Omental fat pad (tissue), 4 donors: ENCODE results near the gene MOB3B. TPM values are rescaled to one million over a fixed set of nuclear protein-coding genes. Genes with fewer than 3 reads are reported as not detected.

ENCODE experiments used
- ATAC-seq: fragments of 150-250 bp; one replicate; pipeline ENCODE4 v1.9.1; 2016; ENCODE audit warnings: mild to moderate bottlenecking, moderate library complexity; ENCODE audit not compliant: low FRiP score
- DNase-seq: peaks from one replicate; pipeline ENCODE4 v3.0.0-alpha.2; 2019; ENCODE audit warnings: low spot score
- total RNA-seq, 4 donors: library from RNA; depleted of rRNA; stranded (reverse); fragments of >200 nt; gene quantifications; one replicate each; pipeline ENCODE4 v1.1.0, GENCODE V29; 2016
- TF ChIP-seq, protein P1 (sequence below), 3 donors: fragments of 450-650 bp; IDR thresholded peaks; one replicate each; pipeline ENCODE4 v1.5.1; 2016 to 2017; ENCODE audit warnings: antibody characterized with exemption in 3 of 3, mild to moderate bottlenecking in 3 of 3, moderate library complexity in 2 of 3

Gene MOB3B
- total RNA-seq, 4 donors from 2014 or later = 7.9 to 11.5 (median 9.4) TPM

DNA sequence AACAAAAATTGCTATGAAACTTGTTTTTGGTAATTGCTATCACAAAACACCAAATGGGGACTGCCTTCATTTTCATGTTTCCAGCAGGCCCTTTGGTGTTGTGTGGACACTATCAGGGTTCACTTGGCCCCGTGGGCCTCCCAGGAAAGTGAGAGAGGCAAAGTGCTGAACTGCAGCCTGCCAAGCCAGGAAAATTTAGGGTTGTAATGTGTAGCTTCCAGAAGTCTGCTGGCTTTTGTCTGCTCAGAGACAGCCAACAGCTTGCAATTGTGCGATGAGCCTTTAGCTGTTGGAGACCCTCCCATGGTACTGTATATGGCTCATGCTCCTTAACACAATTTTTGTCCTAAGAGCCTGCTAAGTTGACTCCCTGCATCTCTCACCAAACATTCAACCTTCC is 127.0 kb downstream of the MOB3B start:
- ATAC-seq (no peak), DNase-seq (no peak)
- TF ChIP-seq, protein P1, sequence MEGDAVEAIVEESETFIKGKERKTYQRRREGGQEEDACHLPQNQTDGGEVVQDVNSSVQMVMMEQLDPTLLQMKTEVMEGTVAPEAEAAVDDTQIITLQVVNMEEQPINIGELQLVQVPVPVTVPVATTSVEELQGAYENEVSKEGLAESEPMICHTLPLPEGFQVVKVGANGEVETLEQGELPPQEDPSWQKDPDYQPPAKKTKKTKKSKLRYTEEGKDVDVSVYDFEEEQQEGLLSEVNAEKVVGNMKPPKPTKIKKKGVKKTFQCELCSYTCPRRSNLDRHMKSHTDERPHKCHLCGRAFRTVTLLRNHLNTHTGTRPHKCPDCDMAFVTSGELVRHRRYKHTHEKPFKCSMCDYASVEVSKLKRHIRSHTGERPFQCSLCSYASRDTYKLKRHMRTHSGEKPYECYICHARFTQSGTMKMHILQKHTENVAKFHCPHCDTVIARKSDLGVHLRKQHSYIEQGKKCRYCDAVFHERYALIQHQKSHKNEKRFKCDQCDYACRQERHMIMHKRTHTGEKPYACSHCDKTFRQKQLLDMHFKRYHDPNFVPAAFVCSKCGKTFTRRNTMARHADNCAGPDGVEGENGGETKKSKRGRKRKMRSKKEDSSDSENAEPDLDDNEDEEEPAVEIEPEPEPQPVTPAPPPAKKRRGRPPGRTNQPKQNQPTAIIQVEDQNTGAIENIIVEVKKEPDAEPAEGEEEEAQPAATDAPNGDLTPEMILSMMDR (IDR thresholded peaks at IDR 0.05) = no peak

DNA sequence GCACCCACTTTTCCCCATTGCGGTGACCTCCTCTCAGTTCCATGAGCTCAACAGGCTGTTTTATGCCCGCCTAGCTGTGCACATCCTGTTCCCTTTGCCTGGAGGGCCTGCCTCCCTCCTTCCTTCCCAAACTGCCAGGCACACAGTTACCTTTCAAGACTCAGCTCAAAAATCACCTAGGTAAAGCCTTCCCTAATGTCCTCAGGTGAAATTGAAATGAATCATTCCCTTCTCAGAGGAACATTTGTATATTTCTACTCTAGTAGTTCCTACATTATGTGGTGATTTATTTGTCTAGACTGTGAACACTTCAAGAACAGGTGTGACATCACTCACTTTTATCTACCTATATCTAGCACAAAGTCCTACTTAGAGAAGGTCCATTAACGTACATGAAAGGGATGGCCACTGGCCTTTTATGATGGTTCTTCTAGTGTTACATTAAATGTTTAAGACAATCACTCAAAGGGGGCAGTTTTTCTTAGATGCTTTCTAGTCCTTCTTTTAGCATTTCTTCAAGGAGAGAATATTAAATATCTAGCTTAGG is 129.2 kb downstream of the MOB3B start:
- no peak for ATAC-seq
- TF ChIP-seq, protein P1 (IDR thresholded peaks at IDR 0.05) = no peak

DNA sequence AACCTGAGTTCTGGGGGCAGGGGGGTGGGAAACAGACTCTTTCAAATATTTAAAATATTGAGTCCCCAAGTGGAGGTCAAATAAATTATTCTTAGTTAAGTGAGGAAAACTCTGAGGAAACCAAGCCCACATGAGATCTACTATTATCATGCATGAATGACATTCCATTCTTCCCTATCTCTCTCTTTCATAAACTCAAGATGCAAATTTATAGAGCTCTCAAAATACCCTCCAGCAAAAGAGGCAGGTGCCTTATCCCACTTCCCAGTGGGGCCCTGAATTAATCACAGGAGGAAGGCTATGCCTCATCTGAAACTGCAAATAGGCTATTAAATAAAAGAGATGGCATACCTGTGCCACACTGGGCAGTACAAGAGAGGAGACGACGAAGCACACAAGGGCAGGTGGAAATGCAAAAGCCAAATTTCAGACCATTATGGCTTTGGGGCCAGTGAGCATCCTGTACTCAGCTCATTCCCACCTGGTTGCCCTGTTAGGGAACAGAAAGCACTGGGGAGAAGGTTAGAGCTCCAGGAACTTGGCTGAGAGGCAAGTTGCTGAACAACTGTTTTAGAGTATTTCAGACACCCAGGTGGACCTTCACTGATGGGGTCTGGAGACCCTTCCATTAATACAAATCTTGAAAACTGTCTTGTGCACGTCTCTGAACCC is 130.5 kb downstream of the MOB3B start:
- no peak for DNase-seq
- ATAC-seq = no peak

More for the DNA sequence above, 129.2 kb downstream of the MOB3B start:
- no peak for DNase-seq

DNA sequence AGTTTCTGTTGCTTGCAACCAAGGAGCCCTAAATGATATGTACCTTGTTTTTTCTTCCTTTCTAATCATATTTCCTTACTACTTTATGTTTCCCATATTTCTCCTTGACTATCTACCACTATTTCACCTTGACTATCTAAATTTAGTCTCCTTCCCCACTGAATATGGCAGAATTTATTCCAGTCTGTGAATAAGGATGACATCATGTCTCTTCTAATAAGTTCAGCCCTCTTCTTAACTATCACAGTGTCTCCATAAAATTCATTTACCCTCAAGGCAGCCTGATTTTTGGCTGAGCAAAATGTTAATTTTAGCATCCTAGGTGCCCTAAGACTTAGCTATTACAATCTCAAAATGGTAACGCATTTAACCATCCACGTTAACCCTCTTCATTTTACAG is 133.1 kb downstream of the MOB3B start:
- TF ChIP-seq, protein P1 (IDR thresholded peaks at IDR 0.05) = no peak
- no peak for DNase-seq
- ATAC-seq = no peak

More for the DNA sequence above, 130.5 kb downstream of the MOB3B start:
- TF ChIP-seq, protein P1 (IDR thresholded peaks at IDR 0.05) = no peak

DNA sequence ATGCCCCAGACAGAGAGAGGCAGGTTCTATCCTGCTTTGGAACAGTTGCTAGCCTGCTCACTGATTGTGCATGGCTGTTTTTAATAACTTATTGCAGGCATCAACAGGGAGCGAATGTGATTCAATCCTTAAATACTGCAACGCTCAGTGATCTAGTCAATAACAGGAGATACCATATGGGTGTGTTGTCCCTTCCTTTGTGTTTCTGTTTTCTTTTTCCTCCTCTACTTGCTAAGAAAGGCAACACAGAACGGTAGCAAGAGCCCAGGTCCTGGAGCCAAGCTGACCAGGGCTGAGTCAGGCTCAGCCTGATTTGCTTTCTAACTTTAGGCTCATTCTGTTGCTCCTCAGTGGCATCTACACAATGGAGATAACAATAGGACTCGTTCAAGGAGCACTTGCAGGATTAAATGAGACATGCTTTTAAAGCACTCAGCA is 134.1 kb downstream of the MOB3B start:
- ATAC-seq (no peak), DNase-seq (no peak)
- TF ChIP-seq, protein P1 (IDR thresholded peaks at IDR 0.05) = no peak

DNA sequence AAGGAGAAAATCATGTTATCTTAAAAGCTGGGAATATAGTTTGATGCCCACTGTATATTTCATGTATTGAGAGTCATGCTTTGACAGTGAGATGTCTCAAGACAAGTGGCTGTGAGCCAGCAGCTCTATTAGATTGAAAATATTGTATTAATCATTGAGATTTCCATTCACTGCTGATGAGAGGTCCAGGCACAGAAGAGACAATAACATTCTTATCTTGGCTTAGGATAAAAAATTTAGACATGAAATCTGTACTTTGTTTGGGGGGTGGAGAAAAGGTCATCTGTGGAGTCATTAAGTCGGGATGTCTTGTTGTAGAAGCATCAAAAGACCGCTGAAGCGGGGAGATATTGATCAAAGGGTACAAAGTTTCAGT is 134.8 kb downstream of the MOB3B start:
- TF ChIP-seq, protein P1 (IDR thresholded peaks at IDR 0.05) = no peak
- no peak for DNase-seq
- no peak for ATAC-seq
